Endothelial cell of umbilical vein (primary cell): ENCODE results near the gene PDSS2. TPM values are rescaled to one million over a fixed set of nuclear protein-coding genes. Genes with fewer than 3 reads are reported as not detected.

Experiments used
- BruUV-seq: library from RNA; stranded (reverse); fragments of 400-500 nt; replicated peaks from 2 replicates; lab custom pipeline; 2021; lab: Mats Ljungman, UMichigan
- CTCF ChIA-PET: fragments of 300-600, 350-600 bp; sonication (Branson Sonifier 250); formaldehyde crosslinking; loops from one replicate; lab custom pipeline; 2021; ENCODE audit warnings: antibody characterized with exemption, inconsistent platforms; lab: Charles Lee
- POLR2A ChIA-PET: fragments of 300-600, 350-600 bp; sonication (Branson Sonifier 250); formaldehyde crosslinking; loops from one replicate; lab custom pipeline; 2021; ENCODE audit warnings: antibody characterized with exemption, inconsistent platforms; lab: Charles Lee
- DNase-seq: peaks from one replicate; pipeline ENCODE4 v3.0.0-alpha.2; 2011; ENCODE audit warnings: low read depth, low spot score
- FAIRE-seq: peaks from 2 replicates; lab custom pipeline; 2011; peaks lifted over from hg19 to GRCh38; lab: Jason Lieb, UNC
- H2AFZ ChIP-seq: 2 replicates; pipeline ENCODE4 v1.6.0; 2012; ENCODE audit warnings: low read depth, low read length, control low read depth, inconsistent platforms
- H3K27ac ChIP-seq: 2 replicates; pipeline ENCODE4 v1.5.1; 2011; ENCODE audit warnings: low read depth, mild to moderate bottlenecking, control low read depth, low read length, moderate library complexity; ENCODE audit not compliant: insufficient read depth
- H3K27me3 ChIP-seq, 2 experiments: 2 replicates each; pipeline versions ENCODE4 v1.6.0 to v1.6.1; 2011; ENCODE audit warnings: low read length in 2 of 2, mixed read lengths in 1 of 2; ENCODE audit not compliant: control insufficient read depth in 2 of 2, insufficient read depth in 2 of 2
- H3K36me3 ChIP-seq, 2 experiments: 2 replicates in 1 of 2; 3 replicates in 1 of 2; pipeline ENCODE4 v1.5.1; 2011; ENCODE audit warnings: low read length in 2 of 2, mild to moderate bottlenecking in 1 of 2, moderate library complexity in 1 of 2; ENCODE audit not compliant: control insufficient read depth in 2 of 2, insufficient read depth in 2 of 2; ENCODE audit errors: extremely low read depth in 1 of 2
- H3K4me1 ChIP-seq: 3 replicates; pipeline ENCODE4 v1.5.1; 2011; ENCODE audit warnings: mild to moderate bottlenecking, low read length; ENCODE audit not compliant: control insufficient read depth, insufficient read depth; ENCODE audit errors: extremely low read depth
- H3K4me2 ChIP-seq: 2 replicates; pipeline ENCODE4 v1.6.1; 2011; ENCODE audit warnings: low read length, control low read depth, mixed read lengths; ENCODE audit not compliant: insufficient read depth
- H3K4me3 ChIP-seq, 3 experiments: fragments of 200-600 bp in 1 of 3; sonication (generic), shearing (Covaris generic) in 1 of 3; replicated peaks in 1 of 3; 2 replicates each; pipeline ENCODE4 v1.5.1; 2011 to 2016; ENCODE audit warnings: control low read depth in 3 of 3, low read length in 3 of 3, mild to moderate bottlenecking in 2 of 3, inconsistent platforms in 1 of 3, low read depth in 1 of 3, moderate library complexity in 1 of 3; ENCODE audit not compliant: insufficient read depth in 1 of 3
- H3K79me2 ChIP-seq: 2 replicates; pipeline ENCODE4 v1.6.0; 2012; ENCODE audit warnings: low read length, inconsistent platforms; ENCODE audit not compliant: control insufficient read depth, insufficient read depth
- H3K9ac ChIP-seq: replicated peaks from 2 replicates; pipeline ENCODE3; 2011; ENCODE audit warnings: low read length, control low read depth; ENCODE audit not compliant: insufficient read depth; ENCODE audit errors: extremely low read depth
- H3K9me1 ChIP-seq: replicated peaks from 3 replicates; pipeline ENCODE4 v1.6.0; 2011; ENCODE audit warnings: mild to moderate bottlenecking, low read length; ENCODE audit not compliant: control insufficient read depth, insufficient read depth; ENCODE audit errors: extremely low read depth
- H3K9me3 ChIP-seq: replicated peaks from 2 replicates; pipeline ENCODE4 v1.5.1; 2012; ENCODE audit warnings: low read length, inconsistent platforms; ENCODE audit not compliant: control insufficient read depth, insufficient read depth
- H4K20me1 ChIP-seq: replicated peaks from 2 replicates; pipeline ENCODE3; 2011; ENCODE audit warnings: mild to moderate bottlenecking, low read length; ENCODE audit not compliant: control insufficient read depth, insufficient read depth; ENCODE audit errors: extremely low read depth
- EZH2 ChIP-seq: IDR thresholded peaks from 2 replicates; pipeline ENCODE4 v1.6.1; 2012; ENCODE audit warnings: borderline replicate concordance, low read depth, mild to moderate bottlenecking, moderate library complexity, low read length, inconsistent platforms; ENCODE audit not compliant: severe bottlenecking
- FOS ChIP-seq: IDR thresholded peaks from 2 replicates; pipeline ENCODE4 v1.6.1; 2011; ENCODE audit warnings: mild to moderate bottlenecking, low read length, moderate library complexity, borderline replicate concordance; ENCODE audit not compliant: insufficient read depth
- GATA2 ChIP-seq: IDR thresholded peaks from 2 replicates; pipeline ENCODE4 v1.7.0; 2011; ENCODE audit warnings: low read depth, mild to moderate bottlenecking, moderate library complexity, mixed read lengths, low read length; ENCODE audit not compliant: insufficient read length, insufficient read depth
- JUN ChIP-seq: IDR thresholded peaks from 2 replicates; pipeline ENCODE4 v1.6.1; 2011; ENCODE audit warnings: borderline replicate concordance, low read depth; ENCODE audit not compliant: insufficient read length, insufficient read depth
- MAX ChIP-seq: IDR thresholded peaks from 2 replicates; pipeline ENCODE4 v1.6.1; 2011; ENCODE audit not compliant: insufficient read depth, insufficient read length
- MYC ChIP-seq: IDR thresholded peaks from one replicate; pipeline ENCODE4 v1.6.1; 2011; ENCODE audit warnings: mild to moderate bottlenecking, low read depth, low read length
- POLR2A ChIP-seq: IDR thresholded peaks from 2 replicates; pipeline ENCODE4 v1.6.1; 2012; ENCODE audit warnings: low read depth, mild to moderate bottlenecking, control low read depth, low read length
- POLR2AphosphoS5 ChIP-seq: IDR thresholded peaks from 2 replicates; pipeline ENCODE4 v1.6.1; 2012; ENCODE audit warnings: low read depth, mild to moderate bottlenecking, control low read depth, low read length, moderate library complexity; ENCODE audit not compliant: insufficient read depth
- dilution Hi-C: fragments of 300-500 bp; cut with MboI; formaldehyde crosslinking; loops from one replicate; pipeline ENCODE4 v1.15.0; 2019; ENCODE audit warnings: low sequenced_read_pairs; ENCODE audit not compliant: extremely low pct_ligation_motif_present
- intact Hi-C: fragments of 100-400 bp; cut with micrococcal nuclease; formaldehyde crosslinking; loops from one replicate; pipeline ENCODE4 v1.10.0; 2022
- polyA plus RNA-seq, 4 experiments: library from polyadenylated mRNA; depleted of rRNA in 3 of 4; stranded (reverse) in 3 of 4; unstranded in 1 of 4; fragments of >200 nt; gene quantifications; 2 replicates each; pipeline versions ENCODE4 v1.2.1 to v1.2.3, GENCODE V29; 2011 to 2012; ENCODE audit warnings: missing spikeins in 1 of 4
- total RNA-seq: library from RNA; stranded (reverse); gene quantifications from 2 replicates; pipeline ENCODE4 v1.2.3, GENCODE V29; 2021

PDSS2 gene
- total and polyA plus RNA-seq, 2 donors (not counting 3 experiments of a cell fraction or from before 2014, with no cell fraction given) = 7.6 to 9.3 TPM

GRCh38 chr6:107272246-107272645 is 187.1 kb downstream of the PDSS2 start:
- H3K9me3 ChIP-seq = no peaks in the 10 kb centered on the region
- dilution Hi-C loops = no loop called here
- no TSS peak for BruUV-seq

GRCh38 chr6:107271208-107271790 is 188.1 kb downstream of the PDSS2 start:
- no TSS peak for BruUV-seq
- FAIRE-seq = no peak
- dilution Hi-C loops (no loop called here), intact Hi-C loops (no loop called here)
- H3K4me2 ChIP-seq = no peak overlapping the region
- no peak overlapping the region for H3K4me3 ChIP-seq
- H3K79me2 ChIP-seq = no peaks in the 10 kb centered on the region
- H2AFZ ChIP-seq = no peak overlapping the region
- no peak for DNase-seq
- no peaks in the 10 kb centered on the region for H3K9me1 ChIP-seq
- ChIA-PET POLR2A (no interaction called here), CTCF (no interaction called here)
- no peak for TF ChIP-seq POLR2AphosphoS5
- no peak for TF ChIP-seq GATA2
- TF ChIP-seq JUN = no peak
- TF ChIP-seq MAX = no peak
- TF ChIP-seq MYC = no peak
- TF ChIP-seq EZH2 = no peak
- TF ChIP-seq POLR2A = no peak
- TF ChIP-seq FOS = no peak
- H3K27me3 ChIP-seq = no peaks in the 10 kb centered on the region
- H3K4me1 ChIP-seq = no peaks in the 10 kb centered on the region
- no peaks in the 10 kb centered on the region for H4K20me1 ChIP-seq
- H3K36me3 ChIP-seq = no peaks in the 10 kb centered on the region
- H3K27ac ChIP-seq = no peak overlapping the region
- no peaks in the 10 kb centered on the region for H3K9me3 ChIP-seq
- H3K9ac ChIP-seq = no peak overlapping the region

More at GRCh38 chr6:107272246-107272645, 187.1 kb downstream of the PDSS2 start:
- Histone ChIP-seq H4K20me1 (no peaks in the 10 kb centered on the region), H3K79me2 (no peaks in the 10 kb centered on the region), H3K9me1 (no peaks in the 10 kb centered on the region), H3K4me1 (no peaks in the 10 kb centered on the region), H3K4me3 (no peak overlapping the region), H3K4me2 (no peak overlapping the region), H3K36me3 (no peaks in the 10 kb centered on the region), H3K9ac (no peak overlapping the region), H2AFZ (no peak overlapping the region), H3K27ac (no peak overlapping the region), H3K27me3 (no peaks in the 10 kb centered on the region)
- intact Hi-C loops = no loop called here
- DNase-seq = no peak
- TF ChIP-seq POLR2A (no peak), EZH2 (no peak), MYC (no peak), MAX (no peak)
- ChIA-PET CTCF (interaction anchor here (0.9 kb wide), 1 partner anchor 16 kb away, joined by 3 read pairs; no protein-coding TSS in a partner anchor), POLR2A (no interaction called here)
- FAIRE-seq = no peak
